ENCODE results near the gene RSPH1. TPM values are rescaled to one million over a fixed set of nuclear protein-coding genes. Genes with fewer than 3 reads are reported as not detected.

RSPH1 gene
- total RNA-seq, 1 donor from 2014 or later: not detected

GRCh38 chr21:42469272-42469671 is 26.8 kb downstream of the RSPH1 start:
- H3K9me3 Mint-ChIP-seq: no peaks in the 10 kb centered on the region

GRCh38 chr21:42468491-42469131 is 27.4 kb downstream of the RSPH1 start:
- no peaks in the 10 kb centered on the region for H3K36me3 Mint-ChIP-seq (ENCODE audit: low read depth)
- DNase-seq: no peak
- no peak overlapping the region for H3K27ac Mint-ChIP-seq
- peaks cover 33% of the 10 kb centered on the region for H3K4me1 Mint-ChIP-seq
- no peak overlapping the region for H3K4me3 Mint-ChIP-seq
- H3K9me3 Mint-ChIP-seq: peaks cover 4% of the 10 kb centered on the region
- peaks cover 5% of the 10 kb centered on the region for H3K27me3 Mint-ChIP-seq
- intact Hi-C loops (cut with micrococcal nuclease): loop anchor here (5.0 to 10.0 kb wide), 2 partner anchors 44 to 366 kb away; partner anchors contain the start of gene SLC37A1

More at GRCh38 chr21:42469272-42469671, 26.8 kb downstream of the RSPH1 start:
- no peak for DNase-seq
- H3K36me3 Mint-ChIP-seq (ENCODE audit: low read depth): no peaks in the 10 kb centered on the region
- no peak overlapping the region for H3K27ac Mint-ChIP-seq
- H3K27me3 Mint-ChIP-seq: peaks cover 5% of the 10 kb centered on the region
- peaks cover 28% of the 10 kb centered on the region for H3K4me1 Mint-ChIP-seq
- intact Hi-C loops (cut with micrococcal nuclease): loop anchor here (5.0 to 10.0 kb wide), 2 partner anchors 43 to 366 kb away; partner anchors contain the start of gene SLC37A1
- H3K4me3 Mint-ChIP-seq: no peak overlapping the region

- Mint-ChIP-seq H3K4me3 (no peak overlapping the region), H3K9me3 (peaks cover 13% of the 10 kb centered on the region), H3K36me3 (ENCODE audit: low read depth) (peaks cover 3% of the 10 kb centered on the region), H3K27me3 (peaks cover 5% of the 10 kb centered on the region), H3K4me1 (peaks cover 42% of the 10 kb centered on the region), H3K27ac (no peak overlapping the region)
- intact Hi-C loops (cut with micrococcal nuclease): loop anchor here (5.0 to 10.0 kb wide), 2 partner anchors 45 to 367 kb away; partner anchors contain the start of gene SLC37A1
- DNase-seq: peak; percentile 75
Measured at GRCh38 chr21:42467140-42467983, 28.7 kb downstream of the RSPH1 start.

- Mint-ChIP-seq H3K4me1 (peaks cover 45% of the 10 kb centered on the region), H3K4me3 (no peak overlapping the region), H3K27me3 (peaks cover 3% of the 10 kb centered on the region), H3K36me3 (ENCODE audit: low read depth) (peaks cover 3% of the 10 kb centered on the region), H3K9me3 (peaks cover 13% of the 10 kb centered on the region), H3K27ac (no peak overlapping the region)
- intact Hi-C loops (cut with micrococcal nuclease): loop anchor here (5.0 to 10.0 kb wide), 2 partner anchors 46 to 368 kb away; partner anchors contain the start of gene SLC37A1
- no peak for DNase-seq
Measured at GRCh38 chr21:42466700-42467099, 29.3 kb downstream of the RSPH1 start.

- intact Hi-C loops (cut with micrococcal nuclease): loop anchor here (5.0 to 10.0 kb wide), 2 partner anchors 47 to 369 kb away; partner anchors contain the start of gene SLC37A1
Measured at GRCh38 chr21:42465803-42466127, 30.3 kb downstream of the RSPH1 start.

GRCh38 chr21:42465008-42465802 is 30.8 kb downstream of the RSPH1 start:
- Mint-ChIP-seq H3K27me3 (peaks cover 3% of the 10 kb centered on the region), H3K4me3 (peak overlapping the region; percentile 25), H3K4me1 (peaks cover 60% of the 10 kb centered on the region), H3K27ac (peak overlapping the region; percentile 63), H3K36me3 (ENCODE audit: low read depth) (peaks cover 3% of the 10 kb centered on the region), H3K9me3 (peaks cover 13% of the 10 kb centered on the region)
- DNase-seq: no peak
- intact Hi-C loops (cut with micrococcal nuclease): loop anchor here (5.0 to 10.0 kb wide), 2 partner anchors 47 to 370 kb away; partner anchors contain the start of gene SLC37A1

More at GRCh38 chr21:42465803-42466127, 30.3 kb downstream of the RSPH1 start:
- Mint-ChIP-seq H3K9me3 (peaks cover 13% of the 10 kb centered on the region), H3K4me3 (peak overlapping the region; percentile 25), H3K27me3 (peaks cover 3% of the 10 kb centered on the region), H3K36me3 (ENCODE audit: low read depth) (peaks cover 3% of the 10 kb centered on the region), H3K27ac (no peak overlapping the region), H3K4me1 (peaks cover 54% of the 10 kb centered on the region)
- no peak for DNase-seq

GRCh38 chr21:42463861-42464515 is 32.0 kb downstream of the RSPH1 start:
- Mint-ChIP-seq H3K27me3 (peaks cover 3% of the 10 kb centered on the region), H3K9me3 (peaks cover 13% of the 10 kb centered on the region), H3K36me3 (ENCODE audit: low read depth) (peaks cover 3% of the 10 kb centered on the region), H3K4me3 (peak overlapping the region; percentile 64), H3K4me1 (peaks cover 64% of the 10 kb centered on the region), H3K27ac (peak overlapping the region; percentile 97)
- DNase-seq: peak; percentile 90
- intact Hi-C loops (cut with micrococcal nuclease): loop anchor here (5.0 to 10.0 kb wide), 2 partner anchors 63 to 371 kb away; no protein-coding TSS in a partner anchor

GRCh38 chr21:42461881-42462877 is 33.8 kb downstream of the RSPH1 start:
- Mint-ChIP-seq H3K27me3 (no peaks in the 10 kb centered on the region), H3K4me1 (peaks cover 62% of the 10 kb centered on the region), H3K4me3 (no peak overlapping the region), H3K27ac (no peak overlapping the region), H3K36me3 (ENCODE audit: low read depth) (peaks cover 3% of the 10 kb centered on the region), H3K9me3 (peaks cover 13% of the 10 kb centered on the region)
- DNase-seq: no peak
- intact Hi-C loops (cut with micrococcal nuclease): loop anchor here (5.0 to 10.0 kb wide), 2 partner anchors 65 to 373 kb away; no protein-coding TSS in a partner anchor

GRCh38 chr21:42461185-42461520 is 34.9 kb downstream of the RSPH1 start:
- Mint-ChIP-seq H3K4me1 (peaks cover 64% of the 10 kb centered on the region), H3K36me3 (ENCODE audit: low read depth) (peaks cover 3% of the 10 kb centered on the region), H3K9me3 (peaks cover 13% of the 10 kb centered on the region), H3K27ac (peak overlapping the region; percentile 0), H3K4me3 (no peak overlapping the region), H3K27me3 (no peaks in the 10 kb centered on the region)
- no peak for DNase-seq
- intact Hi-C loops (cut with micrococcal nuclease): loop anchor here (5.0 to 10.0 kb wide), 2 partner anchors 66 to 374 kb away; no protein-coding TSS in a partner anchor

GRCh38 chr21:42460391-42461184 is 35.4 kb downstream of the RSPH1 start:
- H3K9me3 Mint-ChIP-seq: peaks cover 13% of the 10 kb centered on the region
- peaks cover 65% of the 10 kb centered on the region for H3K4me1 Mint-ChIP-seq
- H3K27ac Mint-ChIP-seq: peak overlapping the region; percentile 51
- H3K27me3 Mint-ChIP-seq: no peaks in the 10 kb centered on the region
- DNase-seq: peak; percentile 81
- peaks cover 3% of the 10 kb centered on the region for H3K36me3 Mint-ChIP-seq (ENCODE audit: low read depth)
- intact Hi-C loops (cut with micrococcal nuclease): loop anchor here (5.0 to 10.0 kb wide), 2 partner anchors 67 to 374 kb away; no protein-coding TSS in a partner anchor
- H3K4me3 Mint-ChIP-seq: no peak overlapping the region

GRCh38 chr21:42459546-42460215 is 36.3 kb downstream of the RSPH1 start:
- Mint-ChIP-seq H3K27me3 (no peaks in the 10 kb centered on the region), H3K27ac (no peak overlapping the region), H3K36me3 (ENCODE audit: low read depth) (peaks cover 3% of the 10 kb centered on the region), H3K4me3 (no peak overlapping the region), H3K9me3 (peaks cover 13% of the 10 kb centered on the region), H3K4me1 (peaks cover 61% of the 10 kb centered on the region)
- DNase-seq: no peak
- intact Hi-C loops (cut with micrococcal nuclease): loop anchor here (5.0 to 10.0 kb wide), 2 partner anchors 68 to 375 kb away; no protein-coding TSS in a partner anchor
